SU-DHL-6 (cell line): ENCODE measurements around the gene ELP2.

Experiments
- H2AFZ ChIP-seq: fragments of 200-600 bp; sonication (generic); 2 replicates; pipeline ENCODE4 v1.6.1; 2014; ENCODE audit warnings: low read depth, mild to moderate bottlenecking, moderate library complexity, mixed read lengths, antibody characterized with exemption, low read length; ENCODE audit not compliant: severe bottlenecking
- H3F3A ChIP-seq: fragments of 200-600 bp; shearing (Covaris generic); 2 replicates; pipeline ENCODE4 v1.6.0; 2016; ENCODE audit warnings: antibody characterized with exemption, mild to moderate bottlenecking; ENCODE audit not compliant: insufficient read depth
- H3K27ac ChIP-seq: fragments of 200-600 bp; sonication (generic); 2 replicates; pipeline ENCODE4 v1.5.1; 2016; ENCODE audit warnings: low read depth, mild to moderate bottlenecking, low read length, moderate library complexity, mixed read lengths
- H3K27me3 ChIP-seq: fragments of 200-600 bp; sonication (generic), shearing (Covaris generic); 2 replicates; pipeline ENCODE4 v1.6.0; 2014; ENCODE audit warnings: mild to moderate bottlenecking, low read length
- H3K36me3 ChIP-seq: fragments of 200-600 bp; sonication (generic); 2 replicates; pipeline ENCODE4 v1.6.1; 2014; ENCODE audit warnings: mild to moderate bottlenecking, low read length, mixed read lengths
- H3K4me2 ChIP-seq: fragments of 300-600, 200-600 bp; shearing (Covaris generic), sonication (generic); 2 replicates; pipeline ENCODE4 v1.6.0; 2014; ENCODE audit warnings: low read length, low read depth, mild to moderate bottlenecking; ENCODE audit not compliant: poor library complexity, severe bottlenecking
- H3K4me3 ChIP-seq: fragments of 200-600 bp; sonication (generic); 2 replicates; pipeline ENCODE4 v1.5.1; 2014; ENCODE audit warnings: antibody characterized with exemption, low read length, mild to moderate bottlenecking, mixed read lengths; ENCODE audit not compliant: insufficient read depth, poor library complexity, severe bottlenecking
- H3K79me2 ChIP-seq: fragments of 200-600 bp; sonication (generic); 2 replicates; pipeline ENCODE4 v1.6.1; 2014; ENCODE audit warnings: mild to moderate bottlenecking, low read length, moderate library complexity; ENCODE audit not compliant: insufficient read depth
- H3K9ac ChIP-seq: fragments of 200-600 bp; sonication (generic); 2 replicates; pipeline ENCODE4 v1.7.0; 2014; ENCODE audit warnings: mild to moderate bottlenecking, low read length
- H3K9me2 ChIP-seq: fragments of 200-600 bp; sonication (generic); replicated peaks from 2 replicates; pipeline ENCODE4 v1.6.1; 2014; ENCODE audit warnings: low read length; ENCODE audit not compliant: insufficient read depth
- H3K9me3 ChIP-seq: fragments of 200-600 bp; sonication (generic); 2 replicates; pipeline ENCODE4 v1.6.1; 2014; ENCODE audit warnings: low read length, mixed read lengths; ENCODE audit not compliant: insufficient read depth
- H4K20me1 ChIP-seq: fragments of 200-600 bp; sonication (generic); 2 replicates; pipeline ENCODE4 v1.6.1; 2014; ENCODE audit warnings: low read depth, mild to moderate bottlenecking, antibody characterized with exemption, low read length, moderate library complexity, mixed read lengths
- EZH2phosphoT487 ChIP-seq: fragments of 200-600 bp; sonication (generic), shearing (Covaris generic); conservative IDR thresholded peaks from 2 replicates; pipeline ENCODE4 v1.6.1; 2018; ENCODE audit warnings: mild to moderate bottlenecking, antibody characterized with exemption, low read length, moderate library complexity, mixed read lengths
- TF ChIP-seq, protein P1 (sequence below): fragments of 200-600 bp; sonication (generic); IDR thresholded peaks from one replicate; pipeline ENCODE4 v1.5.1; 2017; ENCODE audit warnings: antibody characterized with exemption, mild to moderate bottlenecking, low read length, moderate library complexity; ENCODE audit not compliant: insufficient read depth, poor library complexity, severe bottlenecking

ELP2 gene

DNA sequence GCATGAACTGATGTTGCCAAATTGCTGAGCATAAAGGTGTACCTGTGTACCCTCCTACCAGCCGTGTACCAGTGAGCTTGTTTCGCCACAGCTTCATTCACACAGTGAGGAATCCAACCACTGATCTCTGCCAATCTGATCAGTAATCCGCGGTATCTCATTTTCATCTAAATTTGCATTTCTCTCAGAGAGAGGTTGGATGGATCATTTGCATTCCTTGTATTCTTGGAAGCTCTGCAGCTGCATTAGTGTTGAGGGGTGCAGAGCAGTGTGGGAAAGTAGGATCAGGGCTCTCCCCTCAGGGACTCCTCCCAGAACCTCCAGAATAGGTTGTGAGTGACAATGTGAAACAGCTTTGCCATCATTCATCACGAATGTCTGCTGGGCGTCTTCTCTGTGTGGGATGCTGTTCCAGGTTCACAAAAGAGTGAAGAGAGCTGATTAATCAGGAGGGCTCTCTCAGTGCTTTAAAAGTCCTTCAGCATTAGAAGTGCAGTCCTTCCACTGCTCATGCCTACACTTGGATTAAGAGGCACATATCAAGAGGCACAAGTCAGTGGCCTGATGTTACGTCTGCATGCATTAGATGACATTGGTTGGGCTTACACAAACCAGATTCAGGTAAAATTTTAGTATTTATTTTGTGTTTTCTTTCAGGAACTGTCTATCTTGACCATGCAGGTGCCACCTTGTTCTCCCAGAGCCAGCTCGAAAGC, 65.1 kb downstream of the ELP2 start:
- no peak overlapping the region for H3K4me3 ChIP-seq
- no peaks in the 10 kb centered on the region for H3K9me2 ChIP-seq
- H3K79me2 ChIP-seq, result no peaks in the 10 kb centered on the region
- no peak overlapping the region for H3K9ac ChIP-seq
- H3K27me3 ChIP-seq, result no peaks in the 10 kb centered on the region
- H3K27ac ChIP-seq, result no peak overlapping the region
- TF ChIP-seq, protein P1, sequence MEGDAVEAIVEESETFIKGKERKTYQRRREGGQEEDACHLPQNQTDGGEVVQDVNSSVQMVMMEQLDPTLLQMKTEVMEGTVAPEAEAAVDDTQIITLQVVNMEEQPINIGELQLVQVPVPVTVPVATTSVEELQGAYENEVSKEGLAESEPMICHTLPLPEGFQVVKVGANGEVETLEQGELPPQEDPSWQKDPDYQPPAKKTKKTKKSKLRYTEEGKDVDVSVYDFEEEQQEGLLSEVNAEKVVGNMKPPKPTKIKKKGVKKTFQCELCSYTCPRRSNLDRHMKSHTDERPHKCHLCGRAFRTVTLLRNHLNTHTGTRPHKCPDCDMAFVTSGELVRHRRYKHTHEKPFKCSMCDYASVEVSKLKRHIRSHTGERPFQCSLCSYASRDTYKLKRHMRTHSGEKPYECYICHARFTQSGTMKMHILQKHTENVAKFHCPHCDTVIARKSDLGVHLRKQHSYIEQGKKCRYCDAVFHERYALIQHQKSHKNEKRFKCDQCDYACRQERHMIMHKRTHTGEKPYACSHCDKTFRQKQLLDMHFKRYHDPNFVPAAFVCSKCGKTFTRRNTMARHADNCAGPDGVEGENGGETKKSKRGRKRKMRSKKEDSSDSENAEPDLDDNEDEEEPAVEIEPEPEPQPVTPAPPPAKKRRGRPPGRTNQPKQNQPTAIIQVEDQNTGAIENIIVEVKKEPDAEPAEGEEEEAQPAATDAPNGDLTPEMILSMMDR, result no peak
- no peak overlapping the region for H3K4me2 ChIP-seq
- no peaks in the 10 kb centered on the region for H3F3A ChIP-seq
- H3K36me3 ChIP-seq, result no peaks in the 10 kb centered on the region
- H3K9me3 ChIP-seq, result no peaks in the 10 kb centered on the region
- no peaks in the 10 kb centered on the region for H4K20me1 ChIP-seq
- no peak overlapping the region for H2AFZ ChIP-seq

DNA sequence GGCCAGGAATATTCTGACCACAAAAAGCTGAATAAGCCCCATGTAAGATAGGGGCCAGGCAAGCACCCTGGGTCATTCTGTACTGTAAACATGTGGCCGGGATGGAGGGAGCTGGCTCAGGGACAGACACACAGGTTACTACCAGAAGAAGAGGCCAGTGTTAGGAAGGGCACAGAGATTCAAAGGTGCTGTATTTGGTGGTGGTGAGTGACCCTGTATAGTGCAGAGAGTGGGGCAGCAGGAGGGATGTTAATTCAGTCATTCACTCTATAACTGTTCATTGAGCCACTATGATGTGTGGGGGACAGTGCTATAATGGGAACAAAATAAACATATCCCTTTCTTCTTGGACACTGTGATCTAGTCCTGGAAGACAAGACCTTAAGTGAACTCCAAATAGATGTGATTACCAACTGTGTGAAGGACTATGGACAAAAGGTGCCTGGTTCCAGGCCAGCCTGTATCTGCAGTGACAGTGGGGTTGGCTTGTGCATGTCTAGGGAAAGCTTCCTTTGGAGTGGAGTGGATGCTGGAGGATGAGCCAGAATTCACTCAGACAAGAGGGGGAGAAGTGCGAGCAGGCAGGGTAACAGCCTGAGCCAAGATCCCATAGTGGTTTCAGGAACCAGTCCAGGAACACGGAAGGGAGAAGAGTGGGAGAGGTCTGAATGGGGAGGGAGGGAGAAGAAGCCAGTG, 65.9 kb downstream of the ELP2 start:
- H4K20me1 ChIP-seq, result no peaks in the 10 kb centered on the region

DNA sequence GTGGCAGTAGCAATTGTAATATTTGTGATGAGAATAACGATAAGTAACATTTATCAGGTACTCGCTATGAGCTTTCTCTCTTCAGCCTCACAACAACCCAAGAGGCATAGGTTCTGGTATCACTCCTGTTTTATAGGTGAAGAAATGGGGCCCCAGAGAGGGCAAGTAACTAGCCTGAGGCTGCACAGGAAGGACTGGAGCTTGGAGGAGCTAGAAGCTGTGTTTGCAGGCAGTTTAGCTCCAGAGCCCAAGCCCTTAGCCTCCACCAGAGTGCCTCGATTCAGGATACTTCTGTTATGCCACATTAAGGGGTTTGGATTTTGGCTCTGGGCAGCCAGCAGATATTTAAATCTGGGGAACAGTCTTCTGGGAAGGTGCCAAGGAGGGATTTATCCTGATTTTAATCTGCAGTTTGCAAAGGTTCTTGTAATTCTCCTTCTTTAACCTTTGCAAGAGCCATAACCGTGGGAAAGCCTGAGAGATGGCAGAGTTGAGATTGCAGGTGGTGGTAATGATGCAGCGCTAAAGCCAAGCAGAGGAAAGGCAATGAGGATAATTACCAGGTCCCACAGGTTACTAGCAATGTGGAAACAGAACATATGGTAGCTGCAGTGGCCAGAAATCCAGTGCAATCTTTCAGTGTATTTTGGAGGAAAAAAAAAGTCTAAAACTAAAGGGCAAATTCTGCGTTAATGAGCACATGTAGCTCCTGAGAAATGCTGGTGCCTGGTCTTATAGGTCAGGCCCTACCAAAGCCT, 66.7 kb downstream of the ELP2 start:
- no peaks in the 10 kb centered on the region for H3F3A ChIP-seq

More for the DNA sequence above, 65.9 kb downstream of the ELP2 start:
- Histone ChIP-seq H3K79me2 (no peaks in the 10 kb centered on the region), H2AFZ (no peak overlapping the region), H3K36me3 (no peaks in the 10 kb centered on the region), H3K9ac (no peak overlapping the region), H3K9me2 (no peaks in the 10 kb centered on the region), H3K4me2 (no peak overlapping the region), H3K27me3 (no peaks in the 10 kb centered on the region), H3K9me3 (no peaks in the 10 kb centered on the region), H3K4me3 (no peak overlapping the region), H3F3A (no peaks in the 10 kb centered on the region), H3K27ac (no peak overlapping the region)
- TF ChIP-seq, protein P1, result no peak
- TF ChIP-seq EZH2phosphoT487, result no peak

More for the DNA sequence above, 66.7 kb downstream of the ELP2 start:
- no peak overlapping the region for H3K4me3 ChIP-seq
- H3K9me3 ChIP-seq, result no peaks in the 10 kb centered on the region
- no peaks in the 10 kb centered on the region for H3K9me2 ChIP-seq
- TF ChIP-seq, protein P1, result no peak
- no peak for TF ChIP-seq EZH2phosphoT487
- no peaks in the 10 kb centered on the region for H3K27me3 ChIP-seq
- no peak overlapping the region for H2AFZ ChIP-seq
- H3K9ac ChIP-seq, result no peak overlapping the region
- no peak overlapping the region for H3K4me2 ChIP-seq
- H3K27ac ChIP-seq, result no peak overlapping the region
- no peaks in the 10 kb centered on the region for H3K79me2 ChIP-seq
- no peaks in the 10 kb centered on the region for H4K20me1 ChIP-seq
- H3K36me3 ChIP-seq, result no peaks in the 10 kb centered on the region
